ENCODE results near the gene GREB1L.

DNA sequence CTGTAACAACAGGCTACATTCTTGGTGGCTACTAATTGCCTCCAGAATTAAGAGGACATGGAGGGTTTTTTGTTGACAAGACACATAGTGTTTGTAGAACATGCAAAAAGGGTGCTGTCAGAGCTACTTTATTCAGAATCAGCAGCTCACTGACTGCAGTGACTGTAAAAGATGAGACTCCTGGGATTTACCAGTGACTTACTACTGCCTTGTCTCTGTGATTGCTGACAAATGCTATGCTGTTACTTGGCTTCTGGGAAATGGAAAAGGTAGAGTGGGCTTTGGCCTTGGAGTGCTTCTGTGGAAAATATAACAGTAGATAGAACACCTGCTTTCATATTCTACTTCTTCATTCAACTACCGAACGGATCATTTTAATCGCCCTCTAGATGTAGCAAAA, 47.8 kb downstream of the GREB1L start:
- TF ChIP-seq, protein P1, sequence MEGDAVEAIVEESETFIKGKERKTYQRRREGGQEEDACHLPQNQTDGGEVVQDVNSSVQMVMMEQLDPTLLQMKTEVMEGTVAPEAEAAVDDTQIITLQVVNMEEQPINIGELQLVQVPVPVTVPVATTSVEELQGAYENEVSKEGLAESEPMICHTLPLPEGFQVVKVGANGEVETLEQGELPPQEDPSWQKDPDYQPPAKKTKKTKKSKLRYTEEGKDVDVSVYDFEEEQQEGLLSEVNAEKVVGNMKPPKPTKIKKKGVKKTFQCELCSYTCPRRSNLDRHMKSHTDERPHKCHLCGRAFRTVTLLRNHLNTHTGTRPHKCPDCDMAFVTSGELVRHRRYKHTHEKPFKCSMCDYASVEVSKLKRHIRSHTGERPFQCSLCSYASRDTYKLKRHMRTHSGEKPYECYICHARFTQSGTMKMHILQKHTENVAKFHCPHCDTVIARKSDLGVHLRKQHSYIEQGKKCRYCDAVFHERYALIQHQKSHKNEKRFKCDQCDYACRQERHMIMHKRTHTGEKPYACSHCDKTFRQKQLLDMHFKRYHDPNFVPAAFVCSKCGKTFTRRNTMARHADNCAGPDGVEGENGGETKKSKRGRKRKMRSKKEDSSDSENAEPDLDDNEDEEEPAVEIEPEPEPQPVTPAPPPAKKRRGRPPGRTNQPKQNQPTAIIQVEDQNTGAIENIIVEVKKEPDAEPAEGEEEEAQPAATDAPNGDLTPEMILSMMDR (conservative IDR thresholded peaks at IDR 0.05; ENCODE audit: low read length): no peak
- TF ChIP-seq EZH2phosphoT487 (IDR thresholded peaks at IDR 0.05; ENCODE audit: borderline replicate concordance, low read depth, low read length): no peak
